NCI-H345 treated with DMSO at 0.1 percent for 48 hours (cell line): ENCODE results near the gene ITGB6.
"Not testable (repeated sequence)": the region's sequence is repeated elsewhere in the genome, so short reads cannot be mapped to it uniquely, and the experiment has no call there.

ENCODE experiments used
- DNase-seq: peaks from one replicate; lab custom pipeline; 2025; ENCODE audit not compliant: unreplicated experiment; lab: John Stamatoyannopoulos, UW

The ITGB6 gene

DNA sequence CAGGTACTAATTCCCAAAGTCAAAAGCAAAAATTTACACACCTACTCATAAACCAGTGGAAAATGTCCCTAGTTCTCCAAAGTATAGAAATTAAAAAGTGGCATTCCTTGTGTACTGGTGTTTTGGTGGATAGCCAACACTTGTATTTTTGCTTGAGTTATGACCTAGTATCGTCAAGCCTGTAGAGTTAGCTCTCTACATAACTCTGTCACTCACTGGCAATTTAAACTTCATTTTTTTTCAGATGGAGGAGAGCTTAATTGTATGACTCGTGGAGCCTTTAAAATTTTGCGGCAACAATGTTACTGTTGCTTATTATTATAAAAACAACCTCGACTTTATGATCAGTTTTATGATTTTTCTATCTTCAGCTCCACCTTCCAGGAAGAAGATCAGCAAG is 58.7 kb downstream of the ITGB6 start:
- DNase-seq: no peak

DNA sequence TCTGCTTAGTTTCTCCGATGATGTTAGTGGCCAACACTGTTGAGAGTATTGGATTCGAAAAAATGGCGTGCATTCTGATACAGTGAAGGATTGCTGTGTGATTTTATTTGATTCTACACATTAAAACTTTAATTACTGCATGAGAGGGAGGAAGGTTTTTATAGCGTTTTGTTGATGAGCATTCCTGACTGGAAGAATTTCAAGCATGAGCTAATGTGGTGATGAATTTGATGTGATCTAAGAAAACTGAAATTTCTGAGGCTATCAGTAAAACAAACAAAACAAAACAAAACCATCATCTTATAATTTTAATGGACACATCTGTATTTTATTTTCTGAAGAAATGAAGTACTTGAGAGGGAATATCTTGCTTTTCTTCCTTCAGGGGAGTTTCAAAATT is 59.6 kb downstream of the ITGB6 start:
- no peak for DNase-seq

DNA sequence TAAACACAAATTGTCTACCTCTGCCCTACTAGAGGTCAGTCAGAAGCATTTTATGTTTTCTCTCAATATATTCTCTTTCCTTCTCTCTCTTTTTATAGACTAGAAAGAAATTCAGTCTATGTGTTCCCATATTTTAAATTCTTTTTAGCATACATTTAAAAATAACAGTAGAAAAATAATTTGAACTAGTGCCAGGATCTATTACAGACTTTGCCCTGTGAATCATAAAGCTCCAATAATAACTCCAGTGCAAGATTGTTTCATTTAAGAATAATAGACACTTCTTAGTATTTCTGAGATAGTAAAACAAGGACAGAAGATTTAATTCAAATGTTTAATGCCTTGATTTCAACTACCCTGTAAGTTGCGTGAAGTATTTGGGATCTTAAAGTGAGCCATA is 60.1 kb downstream of the ITGB6 start:
- no peak for DNase-seq

DNA sequence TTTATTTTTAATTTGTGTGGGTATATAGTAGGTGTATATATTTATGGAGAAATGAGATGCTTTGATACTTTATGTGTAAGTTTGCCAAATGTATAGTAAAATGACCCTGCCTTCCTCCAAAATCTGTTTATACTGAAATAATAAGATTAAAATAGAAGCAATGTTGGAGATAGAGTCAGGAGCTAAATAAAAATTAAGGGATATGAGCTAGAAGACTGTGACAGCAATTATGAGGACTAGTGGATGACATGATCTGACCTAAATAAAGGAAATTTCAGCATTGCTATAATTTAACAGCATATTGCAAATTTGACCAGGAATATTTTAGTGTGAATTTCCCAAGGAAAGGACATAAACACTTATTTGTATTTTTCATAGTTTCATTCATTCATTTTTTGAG is 60.7 kb downstream of the ITGB6 start:
- DNase-seq: no peak

DNA sequence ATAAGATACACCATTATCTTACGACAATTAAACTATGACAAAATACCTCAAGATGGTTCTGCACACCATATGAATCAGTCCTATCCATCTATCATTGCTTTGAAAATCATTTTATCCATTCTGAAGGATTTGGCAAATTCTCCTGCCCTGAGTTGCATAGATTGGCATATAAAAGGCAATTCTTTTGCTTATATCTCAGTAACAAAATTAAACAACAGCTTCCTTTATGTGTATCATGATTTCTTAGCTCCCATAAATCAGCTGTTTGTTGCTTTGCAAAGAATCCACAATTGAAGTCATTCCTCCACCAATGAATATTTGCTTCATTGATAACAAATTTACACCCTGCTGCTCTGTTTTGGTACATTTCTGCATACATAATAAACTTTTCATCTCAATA is 61.7 kb downstream of the ITGB6 start:
- DNase-seq: no peak

DNA sequence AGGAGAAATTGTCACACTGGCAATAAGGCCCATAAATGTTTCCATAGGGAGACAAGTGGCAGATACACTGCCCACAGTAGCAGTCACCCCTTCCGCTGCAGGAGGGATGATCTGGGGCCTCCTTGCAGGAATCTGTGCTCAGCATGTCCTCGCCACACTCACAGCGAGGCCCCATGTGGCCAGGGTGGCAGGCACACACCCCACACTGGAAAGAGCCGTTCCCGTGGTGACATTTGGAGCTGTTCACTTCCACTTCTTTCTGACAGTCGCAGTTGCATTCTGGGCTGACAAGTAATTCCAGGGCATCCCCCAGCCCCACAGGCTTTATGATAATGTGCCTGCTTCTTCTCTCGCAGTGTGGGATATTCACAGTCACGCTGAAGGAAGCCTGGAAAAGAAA is 62.6 kb downstream of the ITGB6 start:
- DNase-seq: no peak

DNA sequence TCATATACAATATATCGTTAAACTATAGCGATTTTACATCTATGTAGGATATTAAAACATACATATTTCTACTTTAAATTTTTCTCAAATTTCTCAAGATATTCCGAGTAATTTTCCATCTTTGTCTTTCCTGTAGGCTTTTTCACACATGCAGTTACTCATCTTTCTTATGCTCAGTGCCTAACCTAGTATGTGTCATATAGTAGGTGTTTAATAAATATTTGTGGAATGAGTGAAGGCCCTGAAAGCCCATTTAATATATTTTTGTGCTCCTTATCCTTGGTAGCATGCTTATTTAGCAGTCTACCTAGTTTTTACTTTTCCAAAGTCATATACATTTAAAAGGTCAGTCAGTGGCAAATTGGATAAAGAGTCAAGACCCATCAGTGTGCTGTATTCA is 67.3 kb downstream of the ITGB6 start:
- DNase-seq: no peak

DNA sequence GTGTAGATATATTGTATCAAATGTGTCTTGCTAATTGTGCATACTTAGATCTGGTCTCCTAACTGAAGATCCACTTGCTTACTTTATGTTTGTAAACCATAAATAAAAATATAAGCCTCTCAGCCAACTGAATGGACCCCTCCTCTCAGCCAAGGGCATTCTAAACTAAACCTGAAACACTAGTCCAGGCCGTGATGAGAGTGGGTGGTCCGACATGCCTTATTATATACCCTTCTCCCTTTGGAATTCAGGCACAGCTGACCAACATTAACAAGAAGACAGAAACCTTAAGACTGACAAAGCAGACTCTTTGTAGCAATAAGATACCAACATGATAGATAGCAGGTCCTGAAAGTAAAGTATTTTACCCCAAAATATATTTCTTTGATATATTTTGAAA is 73.3 kb downstream of the ITGB6 start:
- DNase-seq: no peak

DNA sequence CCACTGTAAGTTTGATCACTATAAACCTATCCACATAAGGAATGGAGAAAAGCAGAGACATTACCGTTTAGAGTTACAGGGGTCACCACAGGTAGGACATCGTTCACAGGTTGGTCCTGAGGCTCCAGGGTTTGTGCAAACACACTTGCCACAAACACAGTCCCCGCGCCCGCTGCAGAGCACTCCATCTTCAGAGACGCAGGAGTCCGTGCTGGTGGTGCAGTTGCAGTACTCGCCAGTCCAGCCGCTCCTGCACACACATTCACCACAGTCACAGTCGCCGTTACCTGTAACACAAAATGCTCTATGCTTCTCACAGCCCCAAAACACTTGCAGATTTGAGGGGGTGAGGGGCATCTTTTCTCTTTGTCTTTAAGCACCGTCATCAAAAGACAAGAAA is 73.8 kb downstream of the ITGB6 start:
- DNase-seq: no peak

DNA sequence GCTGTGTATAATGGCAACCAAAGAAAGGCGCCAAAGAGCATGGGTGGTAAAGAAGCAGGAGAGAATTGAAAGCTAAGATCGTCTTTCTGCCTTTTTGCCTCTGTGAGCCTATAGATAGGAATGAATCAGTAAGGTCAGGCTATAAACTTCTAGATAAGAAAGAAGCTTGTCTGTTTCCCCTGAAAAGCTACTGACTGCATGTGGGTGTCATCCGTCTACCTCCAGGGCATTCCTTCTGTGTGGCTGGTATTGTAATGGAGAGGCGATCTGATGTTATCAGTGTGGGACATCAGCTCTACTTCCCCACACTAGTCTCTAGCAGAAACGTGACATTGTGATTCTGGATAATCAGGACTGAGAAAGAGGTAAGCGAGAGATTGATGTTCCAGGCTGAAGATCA is 74.2 kb downstream of the ITGB6 start:
- no peak for DNase-seq

DNA sequence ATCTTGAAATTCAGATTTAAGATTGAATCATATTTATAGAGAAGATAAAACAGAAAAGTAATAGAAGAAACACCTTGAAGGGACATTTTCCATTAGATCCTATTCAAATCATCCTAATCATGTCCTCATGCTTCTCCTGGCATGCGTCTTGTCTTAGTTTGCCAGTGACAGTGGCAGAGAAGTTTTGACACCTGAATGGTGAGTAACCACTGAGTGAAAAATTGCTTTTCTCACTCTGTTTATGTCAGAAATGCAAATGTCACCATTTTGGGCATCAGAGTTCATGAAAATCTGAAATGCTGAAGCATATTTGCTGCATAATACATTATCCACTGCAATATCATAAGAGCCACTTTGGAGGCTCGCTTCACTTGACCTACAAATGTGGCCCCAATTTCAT is 74.7 kb downstream of the ITGB6 start:
- DNase-seq: no peak

DNA sequence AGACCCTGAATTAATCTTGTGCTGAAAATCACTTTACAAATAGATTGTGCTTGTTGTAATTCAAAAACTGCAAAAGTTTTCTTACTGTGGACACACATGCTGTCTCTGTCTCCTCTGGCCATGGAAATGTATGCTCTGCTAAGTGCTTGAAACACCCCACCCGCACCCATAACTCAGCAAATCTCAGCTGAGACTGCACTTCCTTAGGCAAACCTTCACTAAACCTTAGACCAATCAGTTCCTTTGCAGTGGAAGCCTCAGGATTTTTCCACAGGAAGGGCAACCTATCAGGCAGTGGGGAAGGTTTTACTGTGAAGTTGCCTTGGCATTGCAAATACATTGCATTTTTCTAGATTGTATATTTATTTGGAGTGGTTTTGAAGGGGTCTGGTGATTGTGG is 75.5 kb downstream of the ITGB6 start:
- DNase-seq: no peak

DNA sequence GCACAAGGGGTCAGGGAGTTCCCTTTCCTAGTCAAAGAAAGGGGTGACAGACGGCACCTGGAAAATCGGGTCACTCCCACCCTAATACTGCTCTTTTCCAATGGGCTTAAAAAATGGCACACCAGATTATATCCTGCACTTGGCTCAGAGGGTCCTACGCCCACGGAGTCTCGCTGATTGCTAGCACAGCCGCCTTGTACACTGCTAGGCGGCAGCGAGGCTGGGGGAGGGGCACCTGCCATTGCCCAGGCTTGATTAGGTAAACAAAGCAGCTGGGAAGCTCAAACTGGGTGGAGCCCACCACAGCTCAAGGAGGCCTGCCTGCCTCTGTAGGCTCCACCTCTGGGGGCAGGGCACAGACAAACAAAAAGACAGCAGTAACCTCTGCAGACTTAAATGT is 85.4 kb downstream of the ITGB6 start:
- not testable (repeated sequence) for DNase-seq

DNA sequence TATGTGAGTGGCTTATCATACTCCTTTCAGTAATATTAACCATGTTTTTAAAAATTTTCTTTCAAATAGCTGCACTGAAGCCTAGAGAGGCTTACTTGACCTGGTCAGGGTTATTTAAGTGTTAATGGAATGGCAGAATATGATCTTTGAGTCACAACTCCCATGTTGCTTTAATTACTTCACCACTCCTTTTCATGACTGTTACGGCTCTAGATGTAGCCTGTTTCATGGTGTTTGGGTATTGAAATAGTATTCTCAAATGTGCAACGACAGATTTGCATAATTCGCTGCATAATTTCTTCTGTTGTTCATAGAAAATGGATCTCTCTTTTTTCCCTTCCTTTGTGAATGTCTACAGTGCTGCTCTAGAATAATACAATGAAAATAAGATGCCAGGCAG is 86.1 kb downstream of the ITGB6 start:
- no peak for DNase-seq

DNA sequence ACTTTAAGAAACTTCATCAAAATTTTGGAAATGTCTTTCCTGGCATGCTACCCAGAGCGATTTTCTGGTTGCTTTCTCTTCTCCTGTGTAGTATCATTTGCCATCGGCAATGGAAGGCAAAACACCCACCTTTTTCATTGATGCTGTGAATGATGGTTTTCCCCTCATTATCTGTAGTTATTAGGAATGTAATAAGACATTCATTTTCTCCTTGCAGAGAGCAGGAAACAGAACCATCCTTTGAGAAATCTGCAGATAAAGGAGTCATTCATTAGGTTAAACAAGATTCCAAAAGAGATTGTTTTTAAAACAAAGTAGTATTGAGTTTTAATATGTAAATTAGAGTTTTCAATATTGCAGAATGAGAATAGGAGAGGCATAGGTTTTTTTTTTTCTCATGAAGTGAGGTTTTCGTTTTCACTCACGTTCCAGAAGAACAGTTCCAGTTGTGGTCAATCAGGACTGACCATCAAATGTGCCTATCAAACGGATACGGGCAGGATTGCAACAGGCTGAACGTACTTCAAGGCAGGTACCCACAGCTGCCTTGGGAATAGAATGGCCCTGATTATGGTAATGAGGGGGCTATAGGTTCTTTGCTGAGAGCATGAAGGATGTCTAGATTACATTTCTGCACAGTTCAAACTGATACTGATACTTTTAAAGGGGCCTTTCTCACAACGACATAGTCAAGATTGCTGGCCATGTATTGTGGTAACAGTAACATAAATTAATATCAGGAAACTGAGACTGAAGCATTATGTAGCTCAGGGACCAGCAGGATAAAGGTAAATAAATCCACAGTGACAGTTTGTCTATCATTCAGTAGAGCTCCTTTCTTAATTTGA is 87.9 kb downstream of the ITGB6 start:
- DNase-seq: no peak

DNA sequence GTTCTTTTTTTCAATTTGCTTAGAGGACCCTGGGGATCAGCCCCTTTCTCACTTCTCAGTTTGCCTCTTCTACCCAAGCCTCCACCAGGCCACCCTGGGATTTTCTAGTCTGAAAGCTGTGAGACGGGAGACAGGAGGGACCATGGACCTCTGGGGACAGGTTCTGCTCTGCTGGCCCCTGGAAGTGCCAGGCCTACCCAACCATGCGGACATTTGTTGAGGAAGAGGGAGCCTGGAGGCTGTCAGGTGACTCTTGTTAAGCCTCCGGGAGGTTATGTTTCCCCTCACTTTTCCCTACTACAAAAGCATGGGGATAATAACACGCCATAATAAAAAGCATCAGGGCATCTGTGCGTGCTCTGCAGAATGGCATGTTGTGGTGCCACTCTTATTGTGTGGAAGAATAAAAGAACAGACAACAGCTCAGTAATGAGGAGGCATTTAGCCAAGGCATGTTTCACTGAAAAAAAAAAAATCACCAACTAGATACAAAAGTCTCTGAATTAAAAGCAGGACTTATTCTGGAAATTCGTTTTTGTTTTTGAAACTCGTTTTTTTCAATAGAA is 89.3 kb downstream of the ITGB6 start:
- DNase-seq: peak; percentile 3

DNA sequence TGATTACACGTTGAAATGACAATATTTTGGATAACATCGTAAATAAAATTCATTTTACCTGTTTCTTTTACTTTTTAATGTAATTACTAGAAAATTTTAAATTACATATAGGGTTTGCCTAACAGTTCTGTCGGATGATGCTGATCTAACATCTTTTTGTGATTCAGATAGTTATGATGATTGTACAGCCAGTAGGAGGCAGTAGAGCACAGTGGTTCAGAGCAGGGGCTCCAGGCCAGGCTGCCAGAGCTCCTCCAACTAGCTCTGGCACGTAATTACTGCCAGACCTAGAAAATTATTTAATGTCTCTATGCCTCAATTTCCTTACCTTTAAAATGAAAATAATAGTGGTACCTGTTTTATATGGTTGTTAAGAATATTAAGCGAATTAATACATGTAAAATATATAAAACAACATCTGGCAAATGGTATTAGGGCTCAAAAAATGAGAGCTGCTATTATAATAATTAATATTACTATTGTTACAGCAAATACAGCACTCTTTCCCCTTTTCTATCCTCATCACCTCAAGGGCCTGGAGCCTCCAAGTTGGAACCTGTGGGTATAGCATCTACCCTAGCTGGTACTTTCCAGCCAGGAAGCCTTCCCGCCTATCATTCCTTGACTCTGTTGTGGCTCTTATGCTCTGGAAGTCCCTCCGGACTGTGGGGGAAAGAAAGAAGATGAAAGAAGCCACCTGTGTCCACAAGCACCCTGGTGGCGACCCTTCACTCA is 90.0 kb downstream of the ITGB6 start:
- peak; percentile 7 for DNase-seq

DNA sequence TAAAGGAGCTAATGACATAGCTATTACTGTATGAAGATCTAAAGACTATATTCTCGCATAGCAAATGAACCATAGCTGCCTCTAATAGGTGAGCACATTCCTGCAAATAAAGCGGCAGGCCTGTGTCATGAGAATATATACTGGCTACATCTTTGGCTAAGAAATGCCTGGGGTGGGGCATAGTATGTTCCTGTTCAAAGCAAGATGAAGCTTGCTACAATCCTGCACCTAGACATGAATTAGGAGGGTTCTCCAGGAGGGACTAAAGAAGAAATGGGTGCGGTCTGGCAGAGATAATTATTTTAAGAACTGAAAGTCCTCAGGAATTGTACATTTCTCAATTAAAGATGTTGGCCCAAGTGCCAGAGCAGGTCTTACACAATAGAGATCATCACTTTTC is 90.8 kb downstream of the ITGB6 start:
- no peak for DNase-seq

DNA sequence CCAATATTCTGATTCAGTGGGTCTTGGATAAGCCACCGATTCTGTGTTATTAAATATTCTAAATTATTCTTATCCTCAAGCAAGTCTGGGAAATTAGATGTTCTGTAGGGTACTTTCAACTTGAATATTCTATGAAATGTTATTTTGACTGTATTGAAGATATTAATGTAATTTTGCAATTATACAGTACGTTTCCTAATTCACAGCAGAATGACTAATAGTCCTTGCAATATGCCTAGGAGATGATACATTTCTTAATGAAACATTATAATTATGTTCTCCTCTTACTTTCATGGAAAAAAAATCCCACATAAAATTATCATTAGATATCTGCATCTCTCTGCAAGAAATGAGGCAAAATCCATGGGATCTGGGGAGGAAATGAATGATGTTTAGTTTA is 91.4 kb downstream of the ITGB6 start:
- no peak for DNase-seq

DNA sequence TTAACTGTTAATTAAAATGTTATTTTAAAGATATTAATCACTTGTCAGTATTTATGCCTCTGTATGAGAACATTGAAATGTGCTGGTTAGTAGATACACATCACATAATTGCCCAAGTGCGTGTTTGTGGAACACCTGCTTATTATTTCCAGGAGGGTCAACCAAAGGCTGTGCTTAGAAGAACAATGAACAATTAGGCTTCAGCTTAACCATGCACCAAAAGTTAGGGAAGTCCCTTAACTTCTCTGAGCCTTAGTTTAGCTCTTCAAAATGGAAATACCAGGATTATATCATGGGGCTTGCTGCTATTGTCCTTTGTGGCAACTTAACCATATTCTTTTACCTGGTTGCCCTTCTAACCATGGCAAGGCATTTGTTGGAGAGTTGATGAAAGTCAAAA is 94.7 kb downstream of the ITGB6 start:
- no peak for DNase-seq

DNA sequence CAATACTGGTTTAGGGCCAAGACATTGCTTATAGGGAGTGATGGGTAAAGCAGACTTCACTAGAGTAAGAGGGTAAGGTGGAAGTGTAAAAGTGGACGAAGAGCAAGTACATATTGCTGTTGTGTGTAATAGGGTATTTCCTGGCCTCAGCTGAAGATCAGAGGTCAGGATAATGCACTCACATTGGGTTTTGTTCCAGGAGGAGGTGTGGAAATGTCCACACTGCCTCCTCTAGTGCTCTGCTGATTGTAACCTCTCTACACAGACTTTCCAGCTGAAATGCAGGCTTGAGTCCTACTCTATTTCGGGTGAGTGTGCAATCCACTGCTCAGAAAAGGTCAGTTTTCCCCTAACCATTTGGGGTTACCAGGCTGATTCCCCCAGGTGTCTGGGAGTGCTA is 96.0 kb downstream of the ITGB6 start:
- DNase-seq: no peak

DNA sequence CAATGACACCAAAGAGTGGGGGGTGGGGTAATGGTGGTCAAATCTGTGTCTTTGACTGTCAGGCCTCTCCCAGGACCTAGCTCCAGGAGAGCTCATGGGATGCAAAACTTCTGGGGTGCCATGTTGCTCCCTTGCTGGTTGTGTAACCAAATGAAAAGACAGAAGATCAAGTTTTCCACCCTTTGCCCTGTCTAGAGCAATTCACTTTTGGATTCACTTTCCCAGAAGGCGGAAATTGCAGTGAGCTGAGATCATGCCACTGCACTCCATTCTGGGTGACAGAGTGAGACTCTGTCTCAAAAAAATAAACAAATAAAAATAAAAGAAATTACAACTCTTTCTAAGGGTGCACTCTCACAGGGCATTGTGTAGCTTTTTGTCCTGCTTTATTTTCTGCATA is 102.7 kb downstream of the ITGB6 start:
- no peak for DNase-seq
